D721Med (cell line): ENCODE measurements around the gene PIGB.

ENCODE experiments used
- DNase-seq: peaks from one replicate; pipeline ENCODE4 v3.0.0; 2011; ENCODE audit warnings: low spot score; ENCODE audit not compliant: insufficient read length
- FAIRE-seq: peaks from 2 replicates; lab custom pipeline; 2011; peaks lifted over from hg19 to GRCh38; lab: Jason Lieb, UNC
- CTCF ChIP-seq: IDR thresholded peaks from 2 replicates; pipeline ENCODE4 v1.5.1; 2012; ENCODE audit warnings: mild to moderate bottlenecking, control low read depth; ENCODE audit not compliant: insufficient read depth; ENCODE audit errors: missing control alignments

The PIGB gene

GRCh38 chr15:55319537-55320237, 665 bp downstream of the PIGB start:
- DNase-seq (no peak), FAIRE-seq (no peak)
- TF ChIP-seq CTCF = no peak

- FAIRE-seq (no peak), DNase-seq (no peak)
- no peak for TF ChIP-seq CTCF
These were observed 1.2 kb downstream of the PIGB start for GRCh38 chr15:55320238-55320550.

DNA sequence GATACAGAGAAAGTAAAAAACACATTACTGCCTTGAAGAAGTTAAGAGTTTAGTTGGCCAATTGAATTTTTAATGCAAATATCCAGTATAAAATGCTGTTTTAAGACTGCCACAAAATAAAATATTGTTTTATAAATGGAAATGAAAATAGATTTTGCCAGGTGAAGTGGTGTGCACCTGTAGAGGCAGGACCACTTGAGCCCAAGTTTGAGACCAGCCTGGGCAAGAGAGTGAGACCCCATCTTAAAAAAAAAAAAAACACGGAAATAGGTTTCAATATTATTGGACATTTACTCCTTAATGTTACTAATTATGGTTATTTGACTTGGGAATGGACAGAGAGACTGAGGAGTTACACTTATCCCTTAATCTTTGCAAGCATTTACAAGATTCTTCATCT, 1.9 kb downstream of the PIGB start:
- FAIRE-seq (no peak), DNase-seq (no peak)
- no peak for TF ChIP-seq CTCF

DNA sequence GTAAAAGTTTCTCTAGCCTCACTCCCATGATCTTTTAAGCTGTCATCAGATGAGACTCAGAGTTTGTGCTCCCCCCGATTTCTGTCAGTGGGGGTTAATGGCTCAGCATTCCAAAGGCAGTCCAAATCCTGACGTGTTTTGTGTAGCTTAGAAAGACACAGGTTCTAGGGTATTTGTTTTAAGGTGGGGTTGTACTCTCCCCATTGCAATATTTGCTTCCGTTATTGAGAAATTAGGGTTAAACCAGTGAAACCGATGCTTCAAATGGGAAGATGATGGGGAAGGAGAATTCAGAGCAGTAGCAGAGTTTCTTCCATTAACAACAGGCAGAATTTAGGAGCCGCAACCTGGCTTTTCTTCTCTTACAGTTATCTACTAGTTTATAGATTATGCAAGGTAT, 3.4 kb downstream of the PIGB start:
- no peak for TF ChIP-seq CTCF
- DNase-seq = no peak
- FAIRE-seq = no peak

DNA sequence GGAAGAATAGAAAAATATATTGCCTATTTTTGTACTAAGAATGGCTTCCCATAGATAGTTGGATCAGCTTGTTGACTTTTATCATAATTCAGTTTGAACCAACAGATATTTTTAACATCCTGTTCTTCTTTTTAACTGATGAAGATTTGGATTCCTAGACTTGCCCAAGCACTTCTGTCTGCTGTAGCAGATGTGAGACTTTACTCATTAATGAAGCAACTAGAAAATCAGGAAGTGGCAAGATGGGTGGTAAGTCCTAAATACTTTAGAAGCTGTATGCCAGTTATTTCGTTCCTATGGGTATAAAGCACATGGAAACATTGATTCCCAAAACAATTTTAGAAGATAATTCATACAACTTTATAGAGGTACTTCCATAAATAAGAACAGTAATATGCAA, 8.4 kb downstream of the PIGB start:
- no peak for FAIRE-seq
- DNase-seq = no peak
- TF ChIP-seq CTCF = no peak

GRCh38 chr15:55334371-55334770, 15.3 kb downstream of the PIGB start:
- FAIRE-seq = no peak
- no peak for TF ChIP-seq CTCF
- no peak for DNase-seq

DNA sequence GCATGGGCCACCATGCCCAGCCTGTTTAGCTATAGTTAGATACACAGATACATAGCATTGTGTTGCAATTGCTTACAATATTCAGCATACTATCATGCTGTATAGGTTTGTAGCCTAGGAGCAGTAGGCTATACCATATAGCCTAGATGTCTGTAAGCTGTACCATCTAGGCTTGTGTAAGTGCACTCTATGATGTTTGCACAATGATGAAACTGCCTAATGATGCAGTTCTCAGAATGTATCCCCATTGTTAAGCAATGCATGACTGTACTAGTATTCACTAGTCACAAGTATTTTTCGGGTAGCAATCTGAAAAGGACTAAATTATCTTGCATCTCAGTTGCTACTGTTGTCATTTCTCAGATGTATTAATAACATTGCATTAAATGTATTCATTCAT, 16.0 kb downstream of the PIGB start:
- DNase-seq = no peak
- no peak for FAIRE-seq
- no peak for TF ChIP-seq CTCF
